Natural killer cell (primary cell): ENCODE measurements around the gene WDR46. TPM values are rescaled to one million over a fixed set of nuclear protein-coding genes. Genes with fewer than 3 reads are reported as not detected.

Source experiments
- ATAC-seq, 3 donors: fragments of 150-1000 bp in 2 of 3; fragments of 200-7000 bp in 1 of 3; cut with Tn5 transposase; 1 replicate in 1 of 3; 2 replicates in 2 of 3; pipeline ENCODE4 v1.10.0; 2021; ENCODE audit warnings: mild to moderate bottlenecking in 2 of 3, moderate library complexity in 2 of 3
- DNase-seq, 2 donors: peaks; one replicate each; pipeline versions ENCODE4 v3.0.0 to v3.0.0-alpha.2; 2013 to 2021; ENCODE audit warnings: mixed read lengths in 1 of 2
- H3K27ac ChIP-seq: one replicate; pipeline ENCODE4 v1.5.1; 2013; ENCODE audit warnings: mild to moderate bottlenecking, low read length
- H3K27me3 ChIP-seq: one replicate; pipeline ENCODE4 v1.6.1; 2013; ENCODE audit warnings: low read length; ENCODE audit not compliant: control insufficient read depth, insufficient read depth
- H3K36me3 ChIP-seq: one replicate; pipeline ENCODE4 v1.6.1; 2013; ENCODE audit warnings: low read length; ENCODE audit not compliant: control insufficient read depth, insufficient read depth
- H3K4me1 ChIP-seq: one replicate; pipeline ENCODE4 v1.6.1; 2013; ENCODE audit warnings: low read length; ENCODE audit not compliant: control insufficient read depth, insufficient read depth
- H3K4me3 ChIP-seq: one replicate; pipeline ENCODE4 v1.5.1; 2013; ENCODE audit warnings: low read length
- H3K9me3 ChIP-seq: one replicate; pipeline ENCODE4 v1.6.1; 2013; ENCODE audit warnings: low read length; ENCODE audit not compliant: control insufficient read depth, insufficient read depth
- H3K27ac Mint-ChIP-seq, 2 donors: one replicate each; pipeline ENCODE4 v1.8.0; 2022; ENCODE audit warnings: mild to moderate bottlenecking in 2 of 2, mixed read lengths in 2 of 2, moderate library complexity in 1 of 2
- H3K27me3 Mint-ChIP-seq, 2 donors: one replicate each; pipeline ENCODE4 v1.8.0; 2022; ENCODE audit warnings: low read depth in 2 of 2, mixed read lengths in 2 of 2
- H3K36me3 Mint-ChIP-seq: one replicate; pipeline ENCODE4 v1.8.0; 2022; ENCODE audit warnings: mixed read lengths
- H3K4me1 Mint-ChIP-seq, 2 donors: one replicate each; pipeline ENCODE4 v1.8.0; 2022; ENCODE audit warnings: mixed read lengths in 2 of 2
- H3K4me3 Mint-ChIP-seq: one replicate; pipeline ENCODE4 v1.8.0; 2022; ENCODE audit warnings: mild to moderate bottlenecking, moderate library complexity, mixed read lengths
- H3K9me3 Mint-ChIP-seq, 2 donors: one replicate each; pipeline ENCODE4 v1.8.0; 2022; ENCODE audit warnings: mixed read lengths in 2 of 2
- WGBS: methylation state at CpG from one replicate; pipeline ENCODE4 v1.1.7; 2013; ENCODE audit warnings: missing lambda C conversion rate; ENCODE audit not compliant: insufficient coverage; 5-methylcytosine and 5-hydroxymethylcytosine counted together
- intact Hi-C: fragments of 100-400 bp; cut with micrococcal nuclease; formaldehyde crosslinking; loops from one replicate; pipeline ENCODE4 v1.14.2; 2022
- total RNA-seq, 4 donors: library from RNA; stranded (reverse); fragments of 120-200 nt in 1 of 4; gene quantifications; one replicate each; pipeline versions ENCODE4 v1.2.3 to v1.2.4, GENCODE V29; 2013 to 2022
- TF ChIP-seq, protein P1 (sequence below): fragments of 200-600 bp; IDR thresholded peaks from one replicate; pipeline ENCODE4 v1.8.0; 2022; ENCODE audit warnings: antibody characterized with exemption

The WDR46 gene
- total RNA-seq, 3 donors from 2014 or later (not counting 1 experiment from before 2014, with no cell fraction given): 33.6 to 56.3 (median 47.0) TPM

DNA sequence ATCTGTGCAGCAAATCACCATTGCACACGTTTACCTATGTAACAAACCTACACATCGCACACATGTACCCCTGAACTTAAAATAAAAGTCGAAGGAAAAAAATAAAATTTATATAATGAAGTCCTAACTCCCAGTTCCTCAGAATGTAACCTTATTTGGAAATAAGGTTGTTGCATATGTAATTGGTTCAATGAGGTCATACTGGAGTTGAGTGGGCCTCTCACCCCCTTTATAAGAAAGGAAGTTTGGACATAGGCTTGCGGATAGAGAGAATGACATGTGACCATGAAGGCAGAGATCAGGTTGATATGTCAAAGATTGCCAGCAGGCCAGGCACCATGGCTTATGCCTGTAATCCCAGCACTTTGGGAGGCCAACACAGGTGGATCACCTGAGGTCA, 44.6 kb upstream of the WDR46 start:
- 94% methylated on average over 1 of the region's 4 CpGs for WGBS
- no peak for DNase-seq

DNA sequence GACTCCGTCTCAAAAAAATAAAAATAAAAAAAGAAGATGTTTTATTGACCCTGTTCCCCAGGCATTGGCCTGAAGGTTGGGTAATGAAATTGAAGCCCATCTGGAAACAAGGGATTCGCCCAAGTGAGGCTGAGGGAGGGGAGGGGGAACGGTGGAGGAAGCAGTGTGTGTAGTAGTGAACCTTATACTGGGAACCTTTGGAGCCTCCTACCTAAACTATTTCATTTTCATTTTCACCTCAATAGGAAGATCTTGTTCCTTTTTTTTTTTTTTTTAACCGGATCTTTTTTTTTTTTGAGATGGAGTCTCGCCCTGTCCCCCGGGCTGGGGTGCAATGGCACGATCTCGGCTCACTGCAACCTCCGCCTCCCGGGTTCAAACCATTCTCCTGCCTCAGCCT, 41.7 kb upstream of the WDR46 start:
- Histone ChIP-seq H3K4me1 (peaks cover 3% of the 10 kb centered on the region), H3K27me3 (no peaks in the 10 kb centered on the region), H3K9me3 (no peaks in the 10 kb centered on the region), H3K27ac (no peak overlapping the region), H3K36me3 (no peaks in the 10 kb centered on the region), H3K4me3 (no peak overlapping the region)
- ATAC-seq (no peak), DNase-seq (no peak)
- H3K9me3 Mint-ChIP-seq: no peaks in the 10 kb centered on the region
- intact Hi-C loops: no loop called here
- 67% methylated on average over 9 of the region's 10 CpGs for WGBS
- no peaks in the 10 kb centered on the region for H3K27me3 Mint-ChIP-seq
- peaks cover 0 to 4% of the 10 kb centered on the region in 2 donors for H3K4me1 Mint-ChIP-seq
- TF ChIP-seq, protein P1, sequence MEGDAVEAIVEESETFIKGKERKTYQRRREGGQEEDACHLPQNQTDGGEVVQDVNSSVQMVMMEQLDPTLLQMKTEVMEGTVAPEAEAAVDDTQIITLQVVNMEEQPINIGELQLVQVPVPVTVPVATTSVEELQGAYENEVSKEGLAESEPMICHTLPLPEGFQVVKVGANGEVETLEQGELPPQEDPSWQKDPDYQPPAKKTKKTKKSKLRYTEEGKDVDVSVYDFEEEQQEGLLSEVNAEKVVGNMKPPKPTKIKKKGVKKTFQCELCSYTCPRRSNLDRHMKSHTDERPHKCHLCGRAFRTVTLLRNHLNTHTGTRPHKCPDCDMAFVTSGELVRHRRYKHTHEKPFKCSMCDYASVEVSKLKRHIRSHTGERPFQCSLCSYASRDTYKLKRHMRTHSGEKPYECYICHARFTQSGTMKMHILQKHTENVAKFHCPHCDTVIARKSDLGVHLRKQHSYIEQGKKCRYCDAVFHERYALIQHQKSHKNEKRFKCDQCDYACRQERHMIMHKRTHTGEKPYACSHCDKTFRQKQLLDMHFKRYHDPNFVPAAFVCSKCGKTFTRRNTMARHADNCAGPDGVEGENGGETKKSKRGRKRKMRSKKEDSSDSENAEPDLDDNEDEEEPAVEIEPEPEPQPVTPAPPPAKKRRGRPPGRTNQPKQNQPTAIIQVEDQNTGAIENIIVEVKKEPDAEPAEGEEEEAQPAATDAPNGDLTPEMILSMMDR: no peak
- H3K27ac Mint-ChIP-seq: no peak overlapping the region
- no peaks in the 10 kb centered on the region for H3K36me3 Mint-ChIP-seq
- H3K4me3 Mint-ChIP-seq: no peak overlapping the region

More for the DNA sequence above, 44.6 kb upstream of the WDR46 start:
- Mint-ChIP-seq H3K4me3 (no peak overlapping the region), H3K9me3 (no peaks in the 10 kb centered on the region), H3K27ac (no peak overlapping the region), H3K4me1 (peaks cover 0 to 4% of the 10 kb centered on the region in 2 donors), H3K27me3 (no peaks in the 10 kb centered on the region), H3K36me3 (no peaks in the 10 kb centered on the region)
- H3K27ac ChIP-seq: no peak overlapping the region
- no peaks in the 10 kb centered on the region for H3K36me3 ChIP-seq
- intact Hi-C loops: no loop called here
- no peaks in the 10 kb centered on the region for H3K9me3 ChIP-seq
- no peak for ATAC-seq
- no peaks in the 10 kb centered on the region for H3K27me3 ChIP-seq
- peaks cover 3% of the 10 kb centered on the region for H3K4me1 ChIP-seq
- H3K4me3 ChIP-seq: no peak overlapping the region
- TF ChIP-seq, protein P1: no peak

DNA sequence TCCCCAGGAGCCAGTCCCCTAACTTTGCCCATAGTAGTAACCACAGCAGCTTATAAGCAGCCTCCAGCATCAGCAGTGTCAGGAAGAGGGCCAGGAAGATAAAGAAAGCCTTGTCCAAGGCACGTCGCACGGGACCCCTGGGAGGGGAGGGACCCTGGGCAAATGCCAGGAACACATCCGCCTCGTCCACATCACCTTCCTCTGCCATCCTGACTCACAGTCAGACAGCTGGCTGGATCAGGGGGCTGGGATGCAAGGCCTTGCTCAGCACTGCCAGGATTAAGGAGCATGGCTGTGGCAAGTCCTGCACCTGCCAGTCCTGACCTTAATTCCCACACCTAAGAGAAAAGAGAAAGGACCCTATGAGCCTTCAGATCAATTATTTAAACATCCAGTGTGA, 40.0 kb upstream of the WDR46 start:
- Histone ChIP-seq H3K36me3 (no peaks in the 10 kb centered on the region), H3K4me3 (no peak overlapping the region), H3K9me3 (no peaks in the 10 kb centered on the region), H3K27me3 (no peaks in the 10 kb centered on the region), H3K4me1 (peaks cover 4% of the 10 kb centered on the region), H3K27ac (no peak overlapping the region)
- no peak overlapping the region for H3K4me3 Mint-ChIP-seq
- no peak overlapping the region for H3K27ac Mint-ChIP-seq
- no peaks in the 10 kb centered on the region for H3K9me3 Mint-ChIP-seq
- 94% methylated on average over 5 of the region's 5 CpGs for WGBS
- TF ChIP-seq, protein P1: no peak
- no peak for DNase-seq
- no peak for ATAC-seq
- intact Hi-C loops: no loop called here
- no peaks in the 10 kb centered on the region for H3K36me3 Mint-ChIP-seq
- peaks cover 3 to 5% of the 10 kb centered on the region in 2 donors for H3K4me1 Mint-ChIP-seq
- no peaks in the 10 kb centered on the region for H3K27me3 Mint-ChIP-seq

DNA sequence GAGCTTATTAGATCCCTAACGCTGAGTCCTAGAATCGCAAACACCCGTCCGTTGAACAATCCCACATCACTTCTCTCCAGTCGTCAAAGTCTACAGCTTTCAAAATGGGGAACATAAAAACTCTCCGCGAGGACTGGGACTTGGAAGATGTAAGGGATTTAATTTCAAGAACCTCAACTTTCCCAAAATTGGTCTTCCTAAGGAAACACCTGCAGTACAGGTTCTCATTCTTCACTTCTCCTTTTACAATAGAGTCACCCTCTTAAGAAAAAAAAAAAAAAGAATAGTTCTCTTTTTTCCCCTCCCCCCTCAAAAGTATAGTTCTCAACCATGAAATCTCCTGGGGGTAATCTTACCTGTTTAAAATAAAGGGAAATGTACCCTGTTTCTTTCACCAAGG, 35.1 kb upstream of the WDR46 start:
- peak overlapping the region; percentile 85 for H3K27ac ChIP-seq
- Mint-ChIP-seq H3K36me3 (peaks cover 13% of the 10 kb centered on the region), H3K27ac (peak overlapping the region; percentile 98), H3K27me3 (no peaks in the 10 kb centered on the region), H3K9me3 (no peaks in the 10 kb centered on the region), H3K4me1 (peaks cover 44 to 51% of the 10 kb centered on the region in 2 donors), H3K4me3 (peak overlapping the region; percentile 99)
- TF ChIP-seq, protein P1: no peak
- H3K36me3 ChIP-seq: peaks cover 24% of the 10 kb centered on the region
- H3K27me3 ChIP-seq: no peaks in the 10 kb centered on the region
- H3K4me1 ChIP-seq: peaks cover 40% of the 10 kb centered on the region
- no peak for DNase-seq
- ATAC-seq: no peak
- 11% methylated on average over 5 of the region's 7 CpGs for WGBS
- no peaks in the 10 kb centered on the region for H3K9me3 ChIP-seq
- peak overlapping the region; percentile 67 for H3K4me3 ChIP-seq
- intact Hi-C loops: no loop called here
